AG09319 (cell line): ENCODE data around the gene MDGA2.
"Not testable (repeated sequence)": the region's sequence is repeated elsewhere in the genome, so short reads cannot be mapped to it uniquely, and the experiment has no call there.

Experiments
- DNase-seq: peaks from one replicate; pipeline ENCODE4 v3.0.0-alpha.2; 2010; ENCODE audit warnings: low read depth; ENCODE audit errors: extremely low read depth
- TF ChIP-seq, protein P1 (sequence below): IDR thresholded peaks from 2 replicates; pipeline ENCODE4 v1.5.1; 2011; ENCODE audit warnings: low read depth, mild to moderate bottlenecking, inconsistent platforms, low read length, moderate library complexity

Gene MDGA2

DNA sequence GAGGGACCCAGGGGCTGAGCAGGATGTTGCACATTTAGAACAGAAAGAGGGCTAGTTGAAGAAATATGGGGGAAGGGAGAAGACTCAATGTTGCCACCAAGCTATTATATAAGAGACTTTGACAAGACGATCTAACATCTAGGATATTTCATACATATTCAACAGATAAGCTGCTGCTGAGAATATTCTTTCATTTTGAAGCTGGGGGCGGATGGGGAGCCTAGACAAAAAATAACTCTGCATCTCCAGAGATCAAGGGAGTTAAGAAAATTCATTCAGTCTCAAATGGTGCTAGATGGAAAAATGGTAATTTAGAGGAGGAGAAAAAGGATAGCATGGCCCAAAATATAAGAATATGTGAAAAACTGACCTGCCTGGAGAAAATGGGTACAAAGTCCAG lies 415.6 kb downstream of the MDGA2 start:
- TF ChIP-seq, protein P1, sequence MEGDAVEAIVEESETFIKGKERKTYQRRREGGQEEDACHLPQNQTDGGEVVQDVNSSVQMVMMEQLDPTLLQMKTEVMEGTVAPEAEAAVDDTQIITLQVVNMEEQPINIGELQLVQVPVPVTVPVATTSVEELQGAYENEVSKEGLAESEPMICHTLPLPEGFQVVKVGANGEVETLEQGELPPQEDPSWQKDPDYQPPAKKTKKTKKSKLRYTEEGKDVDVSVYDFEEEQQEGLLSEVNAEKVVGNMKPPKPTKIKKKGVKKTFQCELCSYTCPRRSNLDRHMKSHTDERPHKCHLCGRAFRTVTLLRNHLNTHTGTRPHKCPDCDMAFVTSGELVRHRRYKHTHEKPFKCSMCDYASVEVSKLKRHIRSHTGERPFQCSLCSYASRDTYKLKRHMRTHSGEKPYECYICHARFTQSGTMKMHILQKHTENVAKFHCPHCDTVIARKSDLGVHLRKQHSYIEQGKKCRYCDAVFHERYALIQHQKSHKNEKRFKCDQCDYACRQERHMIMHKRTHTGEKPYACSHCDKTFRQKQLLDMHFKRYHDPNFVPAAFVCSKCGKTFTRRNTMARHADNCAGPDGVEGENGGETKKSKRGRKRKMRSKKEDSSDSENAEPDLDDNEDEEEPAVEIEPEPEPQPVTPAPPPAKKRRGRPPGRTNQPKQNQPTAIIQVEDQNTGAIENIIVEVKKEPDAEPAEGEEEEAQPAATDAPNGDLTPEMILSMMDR = no peak
- no peak for DNase-seq

DNA sequence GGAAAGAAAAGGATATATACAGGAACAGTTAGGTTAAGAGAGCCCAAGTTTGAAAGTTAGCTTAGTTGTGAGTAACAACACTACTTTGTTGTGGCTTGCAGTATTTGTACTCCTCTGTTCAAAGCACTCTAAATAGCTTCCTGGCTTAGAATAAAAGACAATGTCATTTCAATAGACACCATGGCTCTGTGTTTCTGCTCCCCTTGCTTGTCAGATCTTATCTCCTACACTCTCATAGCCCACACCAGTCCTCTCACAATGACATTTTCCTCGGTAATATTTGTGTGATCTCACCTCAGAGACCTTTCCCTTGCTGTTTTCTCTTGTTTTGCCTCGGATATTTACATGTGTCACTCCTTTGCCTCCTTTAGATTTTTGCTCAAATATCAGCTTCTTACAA lies 418.4 kb downstream of the MDGA2 start:
- DNase-seq = no peak
- TF ChIP-seq, protein P1 = no peak

DNA sequence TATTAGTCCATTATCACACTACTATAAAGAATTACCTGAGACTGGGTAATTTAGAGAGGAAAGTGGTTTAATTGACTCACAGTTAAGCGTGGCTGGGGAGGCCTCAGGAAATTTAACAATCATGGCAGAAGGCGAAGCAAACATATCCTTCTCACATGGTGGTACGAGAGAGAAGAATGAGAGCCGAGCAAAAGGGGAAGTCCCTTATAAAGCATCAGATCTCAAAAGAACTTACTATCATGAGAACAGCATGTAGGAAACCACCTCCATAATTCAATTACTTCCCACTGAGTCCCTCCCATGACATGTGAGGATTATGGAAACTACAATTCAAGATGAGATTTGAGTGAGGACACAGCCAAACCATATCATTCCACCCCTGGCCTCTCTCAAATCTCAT lies 422.6 kb downstream of the MDGA2 start:
- no peak for DNase-seq
- TF ChIP-seq, protein P1 = no peak

DNA sequence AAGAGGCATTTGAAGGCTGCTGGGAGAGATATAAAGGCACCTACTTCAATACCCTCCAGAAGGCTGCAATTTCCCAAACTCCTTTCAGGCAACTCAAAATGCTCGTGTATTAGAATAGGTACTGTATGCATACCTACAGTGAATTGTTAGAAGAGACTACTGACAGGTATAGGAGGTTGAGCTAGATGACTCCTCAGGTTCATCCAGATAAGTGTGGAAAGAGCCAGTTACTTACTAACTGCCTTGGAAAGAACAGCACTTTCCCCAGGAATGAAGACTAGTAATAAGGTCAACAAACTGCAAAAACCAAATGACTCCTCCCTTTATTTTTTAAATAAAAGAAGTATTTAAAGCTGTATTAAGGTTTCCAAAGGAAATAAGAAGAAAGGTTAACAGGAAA lies 429.0 kb downstream of the MDGA2 start:
- no peak for DNase-seq
- TF ChIP-seq, protein P1 = no peak

DNA sequence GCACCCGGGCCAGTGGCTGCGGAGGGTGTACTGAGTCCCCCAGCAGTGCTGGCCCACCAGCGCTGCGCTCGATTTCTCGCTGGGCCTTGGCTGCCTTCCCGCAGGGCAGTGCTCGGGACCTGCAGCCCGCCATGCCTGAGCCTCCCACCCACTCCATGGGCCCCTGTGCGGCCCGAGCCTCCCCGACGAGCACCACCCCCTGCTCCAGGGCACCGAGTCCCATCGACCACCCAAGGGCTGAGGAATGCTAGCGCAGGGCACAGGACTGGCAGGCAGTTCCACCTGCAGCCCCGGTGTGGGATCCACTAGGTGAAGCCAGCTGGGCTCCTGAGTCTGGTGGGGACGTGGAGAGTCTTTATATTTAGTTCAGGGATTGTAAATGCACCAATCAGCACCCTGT lies 432.8 kb downstream of the MDGA2 start:
- DNase-seq = not testable (repeated sequence)

DNA sequence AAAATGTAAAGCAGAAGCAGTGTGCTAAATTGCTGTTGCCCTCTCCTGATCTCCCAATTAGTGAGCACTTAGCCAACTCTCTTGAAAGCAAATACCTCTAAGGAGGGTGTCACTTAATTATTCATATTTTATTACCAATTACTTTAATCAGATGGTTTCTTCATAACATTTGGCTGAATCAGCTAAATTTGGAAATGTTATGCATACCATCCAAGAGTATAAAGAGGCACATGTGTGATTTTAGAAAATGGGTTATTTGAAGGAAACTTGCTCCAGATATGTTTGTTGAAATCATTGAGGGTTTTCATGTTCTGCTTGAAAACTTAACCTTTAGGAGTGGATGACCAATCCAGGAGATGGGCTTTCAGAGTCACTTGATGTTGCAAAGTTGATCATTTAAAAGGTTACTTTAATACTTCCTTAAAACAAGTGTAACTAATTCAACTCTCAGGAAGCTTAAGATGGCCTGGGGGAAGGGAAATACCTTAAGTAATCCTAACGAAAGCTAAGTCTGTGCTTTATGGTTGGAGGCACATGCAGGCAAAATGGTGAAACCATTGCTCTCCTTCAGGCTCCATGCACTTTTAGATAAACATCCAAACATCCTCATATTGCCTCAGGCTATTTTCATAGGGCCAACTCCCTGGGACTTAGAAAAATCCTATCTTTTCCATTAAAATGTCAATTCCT lies 434.5 kb downstream of the MDGA2 start:
- TF ChIP-seq, protein P1 = no peak
- no peak for DNase-seq

DNA sequence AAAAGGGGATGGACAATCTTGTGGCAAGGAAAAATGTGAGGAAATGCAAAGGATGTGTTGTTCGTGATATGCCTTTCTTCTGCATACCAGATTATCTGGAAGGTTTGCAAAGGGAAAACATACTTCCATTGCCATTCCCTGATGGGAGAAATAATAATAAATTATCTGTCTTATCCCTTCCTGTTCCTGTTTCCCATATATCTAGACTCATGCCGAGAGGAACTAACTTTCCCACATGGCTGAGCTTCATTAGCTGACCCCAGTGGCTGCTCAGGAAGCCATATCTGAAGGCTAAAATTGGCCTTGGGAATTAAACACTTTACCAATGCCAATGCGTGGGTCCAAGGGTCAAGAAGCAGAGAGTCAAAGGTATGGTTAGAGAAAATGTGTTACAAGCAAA lies 439.8 kb downstream of the MDGA2 start:
- DNase-seq = no peak
- TF ChIP-seq, protein P1 = no peak

DNA sequence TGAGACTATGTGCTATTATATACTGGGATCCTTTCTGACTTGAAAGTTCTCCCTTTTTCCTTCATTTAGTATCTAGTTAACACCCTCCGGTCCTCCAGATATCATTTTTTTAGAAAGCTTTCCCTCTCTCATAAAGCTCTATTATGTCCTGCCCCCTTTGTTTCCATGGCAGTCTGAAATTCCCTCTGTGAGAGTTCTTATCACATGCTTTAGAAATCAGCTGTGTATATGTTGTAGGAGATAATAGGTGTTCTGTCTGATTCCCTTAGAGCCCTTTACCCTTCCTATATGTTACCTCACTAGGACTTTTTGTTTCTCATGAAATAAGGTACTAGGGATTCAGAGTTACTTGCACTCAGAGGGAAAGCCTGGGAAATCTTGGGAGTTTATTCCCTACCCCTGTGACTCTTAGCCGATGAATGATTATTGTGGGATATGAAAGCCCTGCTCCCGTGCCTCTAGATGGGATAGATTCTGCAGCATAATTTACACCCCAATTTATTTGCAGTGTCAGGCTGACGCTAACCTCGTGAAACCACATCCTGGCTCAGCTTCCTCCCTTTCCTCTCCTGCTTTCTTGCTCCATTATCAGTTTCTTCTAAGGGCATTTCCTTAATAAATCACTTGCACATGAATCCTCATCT lies 448.4 kb downstream of the MDGA2 start:
- TF ChIP-seq, protein P1 = no peak

More for the DNA sequence above, 448.4 kb downstream of the MDGA2 start:
- DNase-seq = no peak
